Measurements from ENCODE around the gene BCO1.

The BCO1 gene

GRCh38 chr16:81237282-81237681, 1.2 kb upstream of the BCO1 start:
- peak; percentile 8 for DNase-seq

GRCh38 chr16:81237942-81238295, 570 bp upstream of the BCO1 start:
- DNase-seq = no peak

GRCh38 chr16:81239367-81240121, 1.1 kb downstream of the BCO1 start:
- no peak for DNase-seq

GRCh38 chr16:81241706-81242105, 3.2 kb downstream of the BCO1 start:
- DNase-seq = no peak

DNA sequence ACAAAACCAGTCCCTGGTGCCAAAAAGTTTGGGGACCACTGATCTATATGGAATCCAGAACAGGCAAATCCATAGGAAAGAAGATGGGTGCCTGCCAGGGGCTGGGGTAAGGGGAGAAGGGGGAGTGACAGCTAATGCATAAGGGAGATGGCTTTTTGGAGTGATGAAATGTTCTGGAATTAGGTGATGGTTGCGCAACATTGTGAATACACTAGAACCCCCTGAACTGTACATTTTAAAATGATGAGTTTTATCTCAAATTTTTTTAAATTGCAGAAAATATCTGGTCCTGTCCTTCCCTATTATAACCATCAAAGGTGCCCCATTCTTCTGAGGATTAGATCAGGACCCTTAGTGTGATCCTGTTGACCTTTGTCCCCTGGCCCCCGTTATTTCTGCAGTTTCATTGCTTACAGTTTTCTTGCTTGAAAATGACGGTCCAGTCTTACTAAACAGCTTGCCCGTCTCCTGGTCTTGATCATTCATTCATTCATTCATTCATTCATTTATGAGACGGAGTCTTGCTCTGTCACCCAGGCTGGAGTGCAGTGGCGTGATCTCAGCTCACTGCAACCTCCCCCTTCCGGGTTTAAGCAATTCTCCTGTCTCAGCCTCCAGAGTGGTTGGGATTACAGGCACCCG, 4.6 kb downstream of the BCO1 start:
- no peak for DNase-seq

GRCh38 chr16:81243942-81244341, 5.5 kb downstream of the BCO1 start:
- DNase-seq = no peak

DNA sequence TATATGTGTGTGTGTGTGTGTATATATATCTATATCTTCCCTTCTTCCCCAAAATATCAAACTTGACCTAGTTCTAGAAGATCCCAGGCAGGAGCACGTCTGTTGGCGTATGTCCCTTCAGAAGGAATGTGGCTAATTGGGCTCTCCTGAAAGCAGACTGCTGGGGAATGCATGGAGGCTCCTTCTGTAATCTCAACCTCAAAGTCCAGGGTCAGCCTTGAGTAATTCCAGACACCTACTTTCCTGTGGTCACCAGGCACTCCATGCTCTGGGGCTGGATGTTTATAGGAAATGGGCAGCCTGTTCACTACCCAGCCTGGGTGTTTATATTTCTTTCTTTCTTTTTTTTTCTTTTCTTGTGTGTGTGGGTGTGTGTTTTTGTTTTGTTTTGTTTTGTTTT, 13.4 kb downstream of the BCO1 start:
- DNase-seq = peak; percentile 10

- DNase-seq = no peak
These were observed 14.7 kb downstream of the BCO1 start for GRCh38 chr16:81253141-81253540.

GRCh38 chr16:81254922-81255526, 16.5 kb downstream of the BCO1 start:
- no peak for DNase-seq

DNA sequence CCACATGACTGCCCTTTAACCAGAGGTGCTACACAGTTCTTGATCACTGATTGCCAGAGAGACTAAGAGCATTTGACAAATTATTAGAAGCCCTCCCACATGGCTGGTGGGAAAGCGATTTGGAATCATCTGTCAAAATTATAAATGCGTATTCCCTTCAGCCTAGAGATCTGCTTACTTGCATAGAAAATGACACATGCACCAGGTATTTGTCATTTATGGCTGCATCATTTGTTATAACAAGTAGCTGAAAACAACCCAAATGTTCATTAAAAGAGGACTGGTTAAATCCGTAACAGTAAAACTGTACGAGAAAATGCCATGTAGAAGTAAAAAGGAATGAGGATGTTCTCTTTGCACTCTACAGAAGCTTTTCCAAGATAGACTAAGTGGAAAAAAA, 21.4 kb downstream of the BCO1 start:
- no peak for DNase-seq

DNA sequence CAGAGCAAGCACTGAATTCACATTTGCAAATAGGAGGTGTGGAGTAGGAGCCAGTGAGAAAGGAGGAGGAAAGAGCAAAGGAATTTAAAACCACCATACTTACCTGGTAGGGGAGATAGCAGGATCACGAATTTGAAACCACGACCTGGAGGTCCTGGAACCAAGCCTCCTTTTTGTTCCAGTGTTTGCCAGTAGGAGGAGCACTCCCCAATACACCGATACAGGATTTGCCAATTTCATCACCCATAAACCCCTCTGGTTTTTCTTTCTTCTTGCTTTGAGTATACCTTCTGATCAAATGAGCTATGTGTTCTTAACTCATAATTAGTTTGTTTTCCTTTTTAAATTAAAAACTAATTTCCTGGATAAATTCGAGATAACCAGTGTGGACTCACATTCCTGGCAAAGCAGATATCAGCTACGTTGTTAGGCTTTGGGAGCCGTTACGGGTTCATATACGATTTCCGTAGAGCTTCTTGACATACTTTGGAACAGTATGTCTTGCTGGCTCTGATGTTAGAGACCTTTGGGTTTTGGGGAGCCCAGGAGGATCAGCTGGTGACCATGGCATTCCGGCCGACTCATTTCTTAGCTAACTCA, 22.7 kb downstream of the BCO1 start:
- DNase-seq = no peak

DNA sequence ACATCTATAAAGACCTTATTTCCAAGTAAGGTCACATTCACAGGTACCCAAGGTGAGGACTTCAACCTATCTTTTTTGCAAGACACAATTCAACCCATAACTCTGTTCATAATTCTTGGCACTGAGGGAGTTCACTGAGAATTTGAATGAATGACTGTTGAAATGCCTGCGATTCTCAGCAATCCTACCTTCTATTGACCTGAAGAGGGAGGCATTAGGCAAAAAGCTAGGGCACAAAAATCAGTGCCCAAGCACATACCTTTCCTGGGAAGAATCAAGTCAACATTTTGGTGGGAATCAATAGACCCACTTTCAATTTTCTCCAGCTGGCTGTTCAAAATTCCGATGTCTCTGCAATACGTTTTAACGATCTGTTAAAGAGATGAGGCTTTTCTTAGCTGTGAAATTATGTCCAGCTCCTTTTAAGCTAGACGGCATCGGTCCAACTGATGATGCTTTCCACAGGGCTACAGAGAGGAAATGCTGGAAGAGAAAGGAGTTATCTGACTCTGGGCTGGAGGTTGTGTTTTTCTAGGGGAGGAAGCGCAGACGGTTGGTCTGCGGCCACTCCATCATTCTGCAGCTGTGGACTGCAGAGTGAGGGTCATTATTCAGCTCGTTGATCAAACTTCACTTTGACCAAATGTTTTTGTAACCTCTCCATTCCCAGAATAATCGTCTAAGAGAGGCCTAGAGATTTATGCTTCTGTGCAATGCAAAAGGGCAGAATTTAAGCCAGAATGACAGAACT, 25.2 kb downstream of the BCO1 start:
- DNase-seq = peak; percentile 46

DNA sequence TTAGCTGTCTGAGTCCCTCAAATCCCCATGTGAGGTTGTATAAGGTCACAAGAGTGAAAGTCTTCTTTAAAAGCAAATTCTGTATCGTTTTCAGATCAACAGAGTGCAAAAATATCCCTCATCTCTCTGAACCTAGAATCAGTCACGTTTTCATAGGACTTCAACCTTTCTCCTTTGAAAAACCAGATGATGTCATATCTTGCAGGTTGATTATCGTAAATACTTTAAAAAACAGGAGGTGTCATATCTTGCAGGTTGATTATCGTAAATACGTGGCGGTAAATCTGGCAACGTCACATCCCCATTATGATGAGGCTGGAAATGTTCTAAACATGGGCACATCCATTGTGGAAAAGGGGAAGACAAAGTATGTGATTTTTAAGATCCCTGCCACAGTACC, 25.9 kb downstream of the BCO1 start:
- DNase-seq = no peak

- DNase-seq = no peak
These were observed 26.6 kb downstream of the BCO1 start for GRCh38 chr16:81265052-81265451.

GRCh38 chr16:81265658-81266451, 27.4 kb downstream of the BCO1 start:
- DNase-seq = peak; percentile 48

DNA sequence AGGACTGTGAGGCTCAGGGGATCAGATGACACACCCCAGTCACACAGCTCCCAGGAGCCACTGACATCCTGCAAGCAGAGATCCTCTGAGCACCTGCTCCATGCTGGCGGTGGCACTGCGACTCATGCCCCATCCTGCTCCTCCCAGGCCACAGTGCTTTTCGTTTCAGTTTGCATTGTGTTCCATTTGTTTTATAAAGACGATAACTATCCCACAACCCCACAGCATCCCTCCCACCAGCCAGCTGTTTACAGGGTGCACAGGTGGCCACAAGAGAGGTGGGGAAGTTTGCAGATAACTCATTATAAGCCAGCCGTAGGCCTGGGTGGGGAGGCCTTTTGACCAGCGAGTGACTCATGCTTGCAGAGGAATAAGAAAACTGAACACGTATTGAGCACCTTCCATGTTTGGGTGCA, 28.2 kb downstream of the BCO1 start:
- no peak for DNase-seq

GRCh38 chr16:81268509-81268908, 30.0 kb downstream of the BCO1 start:
- no peak for DNase-seq

DNA sequence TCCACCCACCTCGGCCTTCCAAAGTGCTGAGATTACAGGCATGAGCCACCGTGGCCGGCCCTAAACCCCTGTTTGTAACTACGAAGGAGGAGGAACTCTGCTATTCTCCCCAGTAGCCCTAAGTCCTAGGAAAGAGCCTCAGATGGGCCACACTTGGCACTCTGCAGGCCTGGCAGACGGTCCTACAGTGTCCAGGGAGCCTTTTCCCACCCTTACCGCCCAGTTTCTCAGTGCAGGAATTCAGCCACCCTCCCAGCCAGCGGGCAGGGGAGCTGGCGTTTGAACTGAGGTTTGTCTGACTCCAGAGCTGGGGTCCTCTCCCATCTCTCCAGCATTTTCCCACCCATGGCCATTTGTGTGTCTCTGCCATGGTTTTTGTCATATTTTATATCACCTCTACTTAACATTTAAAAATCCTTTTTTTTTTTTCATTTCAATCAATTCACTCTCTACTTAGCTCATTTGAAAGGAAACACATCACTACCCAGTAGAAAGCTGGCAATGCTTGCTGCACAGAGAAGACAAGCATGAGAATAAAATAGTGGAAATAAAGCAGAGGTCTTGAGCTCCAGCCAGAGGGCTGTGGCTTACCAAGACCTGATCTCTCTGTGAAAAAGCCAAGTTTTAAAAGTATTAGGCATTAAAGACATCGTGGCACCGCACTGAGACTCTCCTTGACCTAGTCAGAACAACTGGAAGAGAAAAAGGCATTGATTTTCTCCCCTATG, 34.9 kb downstream of the BCO1 start:
- DNase-seq = no peak

- DNase-seq = no peak
These were observed 36.6 kb downstream of the BCO1 start for GRCh38 chr16:81275064-81275532.

DNA sequence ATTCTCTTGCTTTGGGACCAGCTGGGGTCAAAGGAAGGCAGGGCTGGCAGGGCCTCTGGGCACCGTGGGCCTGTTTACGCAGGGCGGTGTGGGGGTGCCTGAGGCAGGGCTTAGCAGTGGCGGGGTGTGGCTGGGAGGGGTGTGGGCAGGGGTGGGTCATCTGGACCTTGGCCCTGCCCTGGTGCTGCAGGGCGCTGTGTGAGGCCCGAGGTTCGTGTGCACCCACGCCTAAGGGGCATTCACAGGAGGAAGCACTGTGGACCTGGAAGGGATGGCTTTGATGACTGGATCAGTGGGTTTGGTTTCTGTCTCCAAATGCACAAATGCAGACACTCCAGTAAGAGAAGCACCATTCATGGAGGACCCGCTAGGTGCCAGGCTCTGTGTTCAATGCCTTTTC, 37.3 kb downstream of the BCO1 start:
- DNase-seq = no peak

GRCh38 chr16:81276323-81276722, 37.8 kb downstream of the BCO1 start:
- no peak for DNase-seq
